ENCODE results near the gene OR4A15. TPM values are rescaled to one million over a fixed set of nuclear protein-coding genes. Genes with fewer than 3 reads are reported as not detected.

The OR4A15 gene
- not detected in 2 replicates for total RNA-seq

DNA sequence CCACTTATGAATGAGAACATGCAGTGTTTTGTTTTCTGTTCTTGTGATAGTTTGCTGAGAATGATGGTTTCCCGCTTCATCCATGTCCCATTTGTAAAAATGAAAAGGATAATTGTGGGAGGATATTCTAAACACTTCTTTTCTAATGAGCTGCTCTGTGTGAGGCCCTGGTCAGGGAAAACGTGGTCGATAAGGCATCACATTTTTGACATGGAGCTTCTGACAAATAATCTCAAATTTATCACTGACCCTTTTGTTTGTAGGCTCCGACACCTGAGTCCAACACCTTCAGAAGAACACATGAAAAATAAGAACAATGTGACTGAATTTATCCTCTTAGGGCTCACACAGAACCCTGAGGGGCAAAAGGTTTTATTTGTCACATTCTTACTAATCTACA, at the start of gene OR4A15:
Gene OR4A15, plus strand, starts transcription at position 301 of the 400 bp plus-strand sequence. Its CDS starts 0 bp downstream, at position 301.

DNA sequence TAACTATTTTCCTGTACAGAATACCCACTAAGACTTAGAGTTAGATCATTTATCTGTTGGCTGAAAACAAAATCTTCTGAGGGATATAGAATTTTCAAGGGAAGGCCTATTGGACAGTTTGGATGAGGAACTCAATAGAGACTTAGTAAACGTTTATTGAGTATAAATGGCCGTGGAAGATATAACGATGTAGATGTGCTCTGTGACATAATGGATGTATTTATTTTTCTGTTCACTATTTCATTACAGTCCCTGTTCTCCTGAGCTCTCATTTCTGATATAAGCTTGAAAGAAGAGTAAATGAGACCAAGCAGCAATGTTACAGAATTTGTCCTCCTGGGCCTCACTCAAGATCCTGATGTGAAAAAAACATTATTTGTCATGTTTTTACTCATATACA, 24.9 kb upstream of the OR4A15 start, which contains the start of gene OR4A16:
Gene OR4A16, plus strand, starts transcription at position 301 of the 400 bp plus-strand sequence. Its CDS starts 0 bp downstream, at position 301.

Other genes with a start within 250 kb of the OR4A15 start
- gene TRIM48, start 105.8 kb upstream of the OR4A15 start, total RNA-seq = not detected in 2 replicates
- gene OR4A16, start 24.8 kb upstream of the OR4A15 start, total RNA-seq = not detected in 2 replicates
- not detected in 2 replicates for gene OR4C15, start 186.5 kb downstream of the OR4A15 start, total RNA-seq
- not detected in 2 replicates for gene OR4C16, start 204.2 kb downstream of the OR4A15 start, total RNA-seq
- not detected in 2 replicates for gene OR4C11, start 239.7 kb downstream of the OR4A15 start, total RNA-seq

Measured in smooth muscle cell of the pulmonary artery (primary cell).